Transverse colon (tissue), 3 donors: ENCODE data around the gene MALL.

Experiments
- EP300 ChIP-seq: sonication (generic); formaldehyde crosslinking; IDR thresholded peaks from one replicate; pipeline ENCODE4 v1.6.1; 2017; ENCODE audit warnings: antibody characterized with exemption, low read depth
- POLR2A ChIP-seq: fragments of 450-650 bp; IDR thresholded peaks from one replicate; pipeline ENCODE4 v1.6.1; 2016; ENCODE audit warnings: antibody characterized with exemption, mild to moderate bottlenecking, moderate library complexity
- TF ChIP-seq, protein P1 (sequence below), 5 experiments: fragments of 200-600 bp in 3 of 5; fragments of 450-650 bp in 2 of 5; sonication (generic) in 3 of 5; IDR thresholded peaks; 1 replicate in 2 of 5; 2 replicates in 3 of 5; pipeline ENCODE4 v1.5.1; 2016 to 2017; ENCODE audit warnings: antibody characterized with exemption in 5 of 5, inconsistent platforms in 3 of 5, mild to moderate bottlenecking in 2 of 5, moderate library complexity in 1 of 5

DNA sequence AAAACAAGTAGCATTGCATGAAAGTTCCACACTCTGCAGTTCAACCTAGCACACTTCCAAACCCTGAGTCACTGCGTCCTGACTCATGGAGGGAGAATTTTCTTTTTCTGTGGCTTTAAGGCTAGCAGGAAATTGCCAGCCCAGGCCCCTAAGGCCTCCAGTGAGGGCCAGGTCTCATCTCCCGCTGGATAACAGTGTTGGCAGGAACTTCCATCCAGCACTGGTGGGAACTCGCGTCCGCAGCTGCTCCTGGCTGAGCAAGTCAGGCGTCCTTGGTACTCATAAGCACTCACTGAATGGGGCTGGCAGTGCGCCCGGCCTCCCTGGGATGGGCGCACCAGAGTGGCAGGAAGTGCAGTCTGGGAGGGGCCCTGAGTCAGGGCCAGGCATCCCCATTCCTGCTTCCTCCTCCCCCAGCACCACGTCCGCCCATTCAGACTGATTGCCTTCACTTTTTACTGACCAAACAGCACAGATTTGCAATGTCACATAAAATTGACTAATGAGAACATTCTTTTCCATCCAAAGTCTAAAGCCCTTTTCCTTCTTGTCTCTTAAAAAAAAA, 14.3 kb downstream of the MALL start:
- TF ChIP-seq, protein P1, sequence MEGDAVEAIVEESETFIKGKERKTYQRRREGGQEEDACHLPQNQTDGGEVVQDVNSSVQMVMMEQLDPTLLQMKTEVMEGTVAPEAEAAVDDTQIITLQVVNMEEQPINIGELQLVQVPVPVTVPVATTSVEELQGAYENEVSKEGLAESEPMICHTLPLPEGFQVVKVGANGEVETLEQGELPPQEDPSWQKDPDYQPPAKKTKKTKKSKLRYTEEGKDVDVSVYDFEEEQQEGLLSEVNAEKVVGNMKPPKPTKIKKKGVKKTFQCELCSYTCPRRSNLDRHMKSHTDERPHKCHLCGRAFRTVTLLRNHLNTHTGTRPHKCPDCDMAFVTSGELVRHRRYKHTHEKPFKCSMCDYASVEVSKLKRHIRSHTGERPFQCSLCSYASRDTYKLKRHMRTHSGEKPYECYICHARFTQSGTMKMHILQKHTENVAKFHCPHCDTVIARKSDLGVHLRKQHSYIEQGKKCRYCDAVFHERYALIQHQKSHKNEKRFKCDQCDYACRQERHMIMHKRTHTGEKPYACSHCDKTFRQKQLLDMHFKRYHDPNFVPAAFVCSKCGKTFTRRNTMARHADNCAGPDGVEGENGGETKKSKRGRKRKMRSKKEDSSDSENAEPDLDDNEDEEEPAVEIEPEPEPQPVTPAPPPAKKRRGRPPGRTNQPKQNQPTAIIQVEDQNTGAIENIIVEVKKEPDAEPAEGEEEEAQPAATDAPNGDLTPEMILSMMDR (IDR thresholded peaks at IDR 0.05), result no peak
- TF ChIP-seq EP300 (peak; percentile 11), POLR2A (peak; percentile 38)
